CD14-positive monocyte (primary cell): ENCODE measurements around the gene NDUFS5. TPM values are rescaled to one million over a fixed set of nuclear protein-coding genes. Genes with fewer than 3 reads are reported as not detected.
"Not testable (repeated sequence)": the region's sequence is repeated elsewhere in the genome, so short reads cannot be mapped to it uniquely, and the experiment has no call there.

Source experiments
- DNase-seq, 3 donors: peaks; one replicate each; pipeline ENCODE4 v3.0.0-alpha.2; 2011 to 2022
- H2AFZ ChIP-seq: 2 replicates; pipeline ENCODE4 v1.6.0; 2012; ENCODE audit warnings: mild to moderate bottlenecking, low read depth, low read length, inconsistent platforms; ENCODE audit not compliant: insufficient read depth, poor library complexity, severe bottlenecking
- H3K27ac ChIP-seq, 2 donors: 1 replicate in 1 of 2; 2 replicates in 1 of 2; pipeline ENCODE4 v1.5.1; 2012 to 2013; ENCODE audit warnings: low read length in 2 of 2, control low read depth in 1 of 2, inconsistent platforms in 1 of 2, low read depth in 1 of 2, mild to moderate bottlenecking in 1 of 2
- H3K27me3 ChIP-seq, 2 donors: one replicate each; pipeline versions ENCODE4 v1.6.0 to v1.6.1; 2011 to 2013; ENCODE audit warnings: low read length in 2 of 2; ENCODE audit not compliant: control insufficient read depth in 2 of 2, insufficient read depth in 2 of 2
- H3K36me3 ChIP-seq, 2 donors: replicated peaks in 1 of 2; 1 replicate in 1 of 2; 2 replicates in 1 of 2; pipeline versions ENCODE4 v1.5.1 to v1.6.1; 2012 to 2013; ENCODE audit warnings: low read length in 2 of 2, control low read depth in 1 of 2, inconsistent platforms in 1 of 2, mild to moderate bottlenecking in 1 of 2; ENCODE audit not compliant: insufficient read depth in 2 of 2, control insufficient read depth in 1 of 2
- H3K4me1 ChIP-seq, 2 donors: 1 replicate in 1 of 2; 2 replicates in 1 of 2; pipeline versions ENCODE4 v1.5.1 to v1.6.1; 2012 to 2013; ENCODE audit warnings: low read length in 2 of 2, control low read depth in 1 of 2, inconsistent platforms in 1 of 2, mild to moderate bottlenecking in 1 of 2, moderate library complexity in 1 of 2; ENCODE audit not compliant: insufficient read depth in 2 of 2, control insufficient read depth in 1 of 2
- H3K4me2 ChIP-seq: replicated peaks from 2 replicates; pipeline ENCODE3; 2012; ENCODE audit warnings: low read length, moderate library complexity, mild to moderate bottlenecking; ENCODE audit not compliant: poor library complexity, severe bottlenecking; ENCODE audit errors: extremely low read depth
- H3K4me3 ChIP-seq, 3 experiments: fragments of 200-600 bp in 1 of 3; sonication (generic) in 1 of 3; replicated peaks in 1 of 3; 1 replicate in 2 of 3; 2 replicates in 1 of 3; pipeline ENCODE4 v1.5.1; 2011 to 2013; ENCODE audit warnings: low read length in 3 of 3, mild to moderate bottlenecking in 3 of 3, control low read depth in 2 of 3, low read depth in 2 of 3, inconsistent platforms in 1 of 3, moderate library complexity in 1 of 3
- H3K79me2 ChIP-seq: 2 replicates; pipeline ENCODE4 v1.6.0; 2012; ENCODE audit warnings: mild to moderate bottlenecking, control low read depth, inconsistent platforms, low read length, moderate library complexity; ENCODE audit not compliant: insufficient read depth
- H3K9ac ChIP-seq: 2 replicates; pipeline ENCODE4 v1.6.0; 2017; ENCODE audit warnings: low read length, mild to moderate bottlenecking; ENCODE audit not compliant: insufficient read depth, poor library complexity, severe bottlenecking
- H3K9me3 ChIP-seq, 2 donors: replicated peaks in 1 of 2; 1 replicate in 1 of 2; 2 replicates in 1 of 2; pipeline versions ENCODE4 v1.5.1 to v1.6.1; 2012 to 2013; ENCODE audit warnings: low read length in 2 of 2, control low read depth in 1 of 2; ENCODE audit not compliant: control insufficient read depth in 1 of 2, insufficient read depth in 1 of 2
- H4K20me1 ChIP-seq: 2 replicates; pipeline ENCODE4 v1.6.0; 2012; ENCODE audit warnings: mild to moderate bottlenecking, low read length, control low read depth, moderate library complexity; ENCODE audit not compliant: insufficient read depth
- H3K27ac Mint-ChIP-seq, 7 donors: one replicate each; pipeline ENCODE4 v1.8.0; 2020; ENCODE audit warnings: mild to moderate bottlenecking in 7 of 7, mixed read lengths in 7 of 7, moderate library complexity in 6 of 7, inconsistent platforms in 2 of 7
- H3K27me3 Mint-ChIP-seq, 3 donors: one replicate each; pipeline ENCODE4 v1.8.0; 2021 to 2022; ENCODE audit warnings: low read depth in 3 of 3, mild to moderate bottlenecking in 3 of 3, mixed read lengths in 3 of 3, moderate library complexity in 3 of 3, inconsistent platforms in 1 of 3
- H3K36me3 Mint-ChIP-seq, 2 donors: one replicate each; pipeline ENCODE4 v1.8.0; 2020; ENCODE audit warnings: mixed read lengths in 2 of 2, inconsistent platforms in 1 of 2, mild to moderate bottlenecking in 1 of 2
- H3K4me1 Mint-ChIP-seq: one replicate; pipeline ENCODE4 v1.8.0; 2020; ENCODE audit warnings: mild to moderate bottlenecking, mixed read lengths
- H3K4me3 Mint-ChIP-seq, 2 donors: one replicate each; pipeline ENCODE4 v1.8.0; 2020; ENCODE audit warnings: mild to moderate bottlenecking in 2 of 2, mixed read lengths in 2 of 2, moderate library complexity in 1 of 2
- H3K9me3 Mint-ChIP-seq, 7 donors: one replicate each; pipeline ENCODE4 v1.8.0; 2020 to 2022; ENCODE audit warnings: mixed read lengths in 7 of 7, mild to moderate bottlenecking in 6 of 7, moderate library complexity in 6 of 7, inconsistent platforms in 2 of 7
- CTCF ChIP-seq: fragments of 200-600 bp; IDR thresholded peaks from one replicate; pipeline ENCODE4 v1.8.0; 2022; ENCODE audit warnings: antibody characterized with exemption, mild to moderate bottlenecking
- WGBS: methylation state at CpG from one replicate; pipeline ENCODE4 v1.1.5; 2013; ENCODE audit warnings: missing lambda C conversion rate; ENCODE audit not compliant: insufficient coverage; 5-methylcytosine and 5-hydroxymethylcytosine counted together
- intact Hi-C, 2 donors: fragments of 100-400 bp; cut with micrococcal nuclease; formaldehyde crosslinking; loops; one replicate each; pipeline versions ENCODE4 v1.15.0 to v1.15.1; 2023
- polyA minus RNA-seq: library from RNA; depleted of rRNA, polyadenylated mRNA; stranded (reverse); fragments of >200 nt; gene quantifications from 2 replicates; pipeline ENCODE4 v1.2.3, GENCODE V29; 2012
- polyA plus RNA-seq, 3 donors: library from polyadenylated mRNA; depleted of rRNA in 1 of 3; unstranded in 2 of 3; stranded (reverse) in 1 of 3; fragments of 300-500 nt in 2 of 3; fragments of >200 nt in 1 of 3; fragmentation: Illumina TruSeq in 2 of 3; gene quantifications; 1 replicate in 2 of 3; 2 replicates in 1 of 3; pipeline ENCODE4 v1.2.3, GENCODE V29; 2012 to 2021
- total RNA-seq, 12 experiments: library from RNA in 1 of 12; stranded (reverse) in 1 of 12; fragments of 120-200 nt in 1 of 12; gene quantifications; one replicate each; pipeline ENCODE4 v1.2.4 and lab custom pipeline; 2013 to 2026; ENCODE audit warnings: mixed read lengths in 6 of 12, inconsistent platforms in 1 of 12

Gene NDUFS5
- total RNA-seq (2013): 211 TPM
- polyA plus RNA-seq: 100 to 1,000 TPM; 119 to 463 (median 393) TPM
- polyA minus RNA-seq: 30.3 and 60.2 TPM in 2 replicates
- total RNA-seq (lab: John Stamatoyannopoulos, UW): 3.3 to 28.3 (median 23.3) reads per million in 11 experiments

GRCh38 chr1:39026051-39026865 lies at the start of gene NDUFS5:
Gene NDUFS5 (plus strand): TSS chr1:39026350. CDS start chr1:39028725, 2,375 bp downstream.
- peak within 1 kb of the TSS; percentile 88 for H2AFZ ChIP-seq
- DNase-seq: peak; percentile 59 to 77 (median 70)
- intact Hi-C loops: no loop called here
- no peaks in the 10 kb centered on the region for H4K20me1 ChIP-seq
- no peaks in the 10 kb centered on the region for H3K9me3 ChIP-seq
- peak within 1 kb of the TSS; percentile 75 to 93 for H3K27ac ChIP-seq
- peak within 1 kb of the TSS; percentile 90 to 100 (median 98) for H3K27ac Mint-ChIP-seq
- peaks cover 17% of the 10 kb centered on the region for H3K79me2 ChIP-seq
- under 1% methylated on average over 43 of the region's 47 CpGs for WGBS
- no peak for TF ChIP-seq CTCF
- H3K4me3 ChIP-seq: peak within 1 kb of the TSS; percentile 83 to 91 (median 84)
- H3K27me3 Mint-ChIP-seq: peaks cover 2 to 5% (median 2%) of the 10 kb centered on the region in 3 donors
- peak within 1 kb of the TSS; percentile 80 for H3K9ac ChIP-seq
- peaks cover 19 to 26% of the 10 kb centered on the region in 2 donors for H3K36me3 ChIP-seq
- peaks cover 0 to 8% (median 3%) of the 10 kb centered on the region in 7 donors for H3K9me3 Mint-ChIP-seq
- peak within 1 kb of the TSS; percentile 89 for H3K4me2 ChIP-seq
- peak within 1 kb of the TSS; percentile 98 for H3K4me3 Mint-ChIP-seq
- H3K4me1 ChIP-seq: peaks cover 11 to 12% of the 10 kb centered on the region in 2 donors
- peaks cover 16% of the 10 kb centered on the region for H3K4me1 Mint-ChIP-seq
- peaks cover 11 to 28% of the 10 kb centered on the region in 2 donors for H3K36me3 Mint-ChIP-seq
- H3K27me3 ChIP-seq: no peaks in the 10 kb centered on the region

- WGBS: 80% methylated on average over 6 of the region's 12 CpGs
- H3K36me3 Mint-ChIP-seq, H3K27me3 ChIP-seq, H3K79me2 ChIP-seq, H3K27me3 Mint-ChIP-seq, H3K4me3 ChIP-seq, DNase-seq, H3K27ac ChIP-seq, H2AFZ ChIP-seq, H3K27ac Mint-ChIP-seq, H3K36me3 ChIP-seq, H3K9ac ChIP-seq, H3K4me2 ChIP-seq, H3K4me1 ChIP-seq, H3K4me3 Mint-ChIP-seq, H4K20me1 ChIP-seq, H3K4me1 Mint-ChIP-seq, intact Hi-C loops: not testable (repeated sequence)
- peaks cover 9 to 13% of the 10 kb centered on the region in 2 donors for H3K9me3 ChIP-seq
- H3K9me3 Mint-ChIP-seq: peaks cover 3 to 30% (median 23%) of the 10 kb centered on the region in 7 donors
These were observed 48.5 kb upstream of the NDUFS5 start for GRCh38 chr1:38977399-38978244.

DNA sequence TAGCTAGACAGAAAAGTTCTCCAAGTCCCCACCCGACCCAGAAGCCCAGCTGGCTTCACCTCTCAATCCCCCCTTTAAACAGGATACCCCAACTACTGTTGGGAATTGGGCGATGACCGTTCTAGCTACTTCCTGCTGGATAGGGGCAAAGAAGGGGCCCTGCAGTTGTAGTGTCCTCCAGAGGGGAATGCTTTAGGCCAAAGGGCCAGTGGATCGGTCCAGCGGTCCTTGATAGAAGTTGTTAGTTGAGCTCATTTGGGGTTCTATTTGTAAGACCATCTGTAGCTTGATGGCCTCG lies 48.0 kb upstream of the NDUFS5 start:
- peaks cover 9 to 13% of the 10 kb centered on the region in 2 donors for H3K9me3 ChIP-seq
- H3K4me3 Mint-ChIP-seq, H3K9ac ChIP-seq, H3K27me3 Mint-ChIP-seq, DNase-seq, H3K4me2 ChIP-seq, H3K4me1 Mint-ChIP-seq, H3K4me3 ChIP-seq, H3K36me3 ChIP-seq, H3K36me3 Mint-ChIP-seq, H3K79me2 ChIP-seq, intact Hi-C loops, H3K4me1 ChIP-seq, H3K27ac Mint-ChIP-seq, H2AFZ ChIP-seq, H4K20me1 ChIP-seq, H3K27me3 ChIP-seq, H3K27ac ChIP-seq: not testable (repeated sequence)
- WGBS: no CpG with 5 or more reads among the region's 6 CpGs
- peaks cover 3 to 30% (median 23%) of the 10 kb centered on the region in 7 donors for H3K9me3 Mint-ChIP-seq
